Endothelial cell of umbilical vein (primary cell): ENCODE results near the gene SERPINA5.

Experiments used
- EZH2 ChIP-seq: IDR thresholded peaks from 2 replicates; pipeline ENCODE4 v1.6.1; 2012; ENCODE audit warnings: borderline replicate concordance, low read depth, mild to moderate bottlenecking, moderate library complexity, low read length, inconsistent platforms; ENCODE audit not compliant: severe bottlenecking
- MYC ChIP-seq: IDR thresholded peaks from one replicate; pipeline ENCODE4 v1.6.1; 2011; ENCODE audit warnings: mild to moderate bottlenecking, low read depth, low read length
- TF ChIP-seq, protein P1 (sequence below), 2 donors: IDR thresholded peaks; 1 replicate in 1 of 2; 2 replicates in 1 of 2; pipeline ENCODE4 v1.5.1; 2011; ENCODE audit warnings: low read length in 2 of 2, mild to moderate bottlenecking in 2 of 2, moderate library complexity in 2 of 2, control low read depth in 1 of 2, inconsistent platforms in 1 of 2, low read depth in 1 of 2; ENCODE audit not compliant: insufficient read depth in 1 of 2; ENCODE audit errors: extremely low read depth in 1 of 2

DNA sequence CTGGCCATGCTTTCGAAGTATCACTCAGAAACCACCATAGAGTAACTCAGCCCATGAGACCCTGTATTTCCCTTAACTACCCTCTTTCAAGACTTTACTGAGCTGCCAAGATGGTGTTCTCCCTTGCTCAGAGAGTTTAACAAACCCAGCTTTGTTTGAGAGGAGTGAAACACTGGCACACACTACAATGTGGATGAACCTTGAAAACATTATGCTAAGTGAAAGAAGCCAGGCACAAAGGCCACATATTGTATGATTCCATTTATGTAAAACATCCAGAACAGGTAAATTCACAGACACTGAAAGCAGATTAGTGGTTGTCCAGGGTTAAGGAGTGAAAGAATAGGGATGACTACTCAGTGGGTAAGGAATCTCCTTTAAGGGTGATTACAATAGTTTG, 49.8 kb downstream of the SERPINA5 start:
- TF ChIP-seq, protein P1, sequence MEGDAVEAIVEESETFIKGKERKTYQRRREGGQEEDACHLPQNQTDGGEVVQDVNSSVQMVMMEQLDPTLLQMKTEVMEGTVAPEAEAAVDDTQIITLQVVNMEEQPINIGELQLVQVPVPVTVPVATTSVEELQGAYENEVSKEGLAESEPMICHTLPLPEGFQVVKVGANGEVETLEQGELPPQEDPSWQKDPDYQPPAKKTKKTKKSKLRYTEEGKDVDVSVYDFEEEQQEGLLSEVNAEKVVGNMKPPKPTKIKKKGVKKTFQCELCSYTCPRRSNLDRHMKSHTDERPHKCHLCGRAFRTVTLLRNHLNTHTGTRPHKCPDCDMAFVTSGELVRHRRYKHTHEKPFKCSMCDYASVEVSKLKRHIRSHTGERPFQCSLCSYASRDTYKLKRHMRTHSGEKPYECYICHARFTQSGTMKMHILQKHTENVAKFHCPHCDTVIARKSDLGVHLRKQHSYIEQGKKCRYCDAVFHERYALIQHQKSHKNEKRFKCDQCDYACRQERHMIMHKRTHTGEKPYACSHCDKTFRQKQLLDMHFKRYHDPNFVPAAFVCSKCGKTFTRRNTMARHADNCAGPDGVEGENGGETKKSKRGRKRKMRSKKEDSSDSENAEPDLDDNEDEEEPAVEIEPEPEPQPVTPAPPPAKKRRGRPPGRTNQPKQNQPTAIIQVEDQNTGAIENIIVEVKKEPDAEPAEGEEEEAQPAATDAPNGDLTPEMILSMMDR (IDR thresholded peaks at IDR 0.05; ENCODE audit: extremely low read depth in 1 of 2, insufficient read depth in 1 of 2, low read depth in 1 of 2, low read length in 2 of 2), result no peak
- TF ChIP-seq MYC, result no peak
- no peak for TF ChIP-seq EZH2
